T-cell (primary cell): ENCODE measurements around the gene LTC4S. TPM values are rescaled to one million over a fixed set of nuclear protein-coding genes. Genes with fewer than 3 reads are reported as not detected.

Experiments
- ATAC-seq, 4 experiments: fragments of 200-7000 bp in 3 of 4; fragments of 150-1000 bp in 1 of 4; cut with Tn5 transposase; replicated peaks in 1 of 4; 1 replicate in 3 of 4; 2 replicates in 1 of 4; pipeline ENCODE4 v1.10.0; 2021; ENCODE audit warnings: moderate library complexity in 3 of 4, mild to moderate bottlenecking in 2 of 4, moderate number of reproducible peaks in 1 of 4
- CTCF ChIA-PET, 2 donors: fragments of 300-600 bp; sonication (Branson Sonifier 250); formaldehyde crosslinking; loops; one replicate each; lab custom pipeline; 2022; ENCODE audit warnings: antibody characterized with exemption in 2 of 2; lab: Charles Lee
- POLR2A ChIA-PET, 2 donors: fragments of 300-600 bp; sonication (Branson Sonifier 250); formaldehyde crosslinking; loops; one replicate each; lab custom pipeline; 2022; ENCODE audit warnings: antibody characterized with exemption in 2 of 2; lab: Charles Lee
- DNase-seq, 35 experiments: peaks; one replicate each; pipeline versions ENCODE4 v3.0.0 to v3.0.0-alpha.2; 2013 to 2023
- H3K27ac ChIP-seq: one replicate; pipeline ENCODE4 v1.5.1; 2013; ENCODE audit warnings: low read length
- H3K27me3 ChIP-seq, 2 experiments: replicated peaks in 1 of 2; 1 replicate in 1 of 2; 2 replicates in 1 of 2; pipeline versions ENCODE4 v1.6.1 to v1.7.0; 2013; ENCODE audit warnings: low read length in 1 of 2, mixed read lengths in 1 of 2; ENCODE audit not compliant: control insufficient read depth in 2 of 2, insufficient read depth in 2 of 2; ENCODE audit errors: extremely low read depth in 1 of 2
- H3K36me3 ChIP-seq, 2 donors: 1 replicate in 1 of 2; 2 replicates in 1 of 2; pipeline versions ENCODE4 v1.6.1 to v1.7.0; 2013; ENCODE audit warnings: low read length in 1 of 2; ENCODE audit not compliant: control insufficient read depth in 2 of 2, insufficient read depth in 1 of 2; ENCODE audit errors: extremely low read depth in 1 of 2
- H3K4me1 ChIP-seq, 2 experiments: 1 replicate in 1 of 2; 2 replicates in 1 of 2; pipeline versions ENCODE4 v1.6.1 to v1.7.0; 2013; ENCODE audit warnings: low read length in 2 of 2, mixed read lengths in 1 of 2; ENCODE audit not compliant: insufficient read depth in 2 of 2, control insufficient read depth in 1 of 2; ENCODE audit errors: extremely low read depth in 1 of 2
- H3K4me3 ChIP-seq, 2 donors: 1 replicate in 1 of 2; 2 replicates in 1 of 2; pipeline versions ENCODE4 v1.5.1 to v1.7.0; 2013; ENCODE audit warnings: mild to moderate bottlenecking in 2 of 2, low read length in 1 of 2, moderate library complexity in 1 of 2; ENCODE audit not compliant: control insufficient read depth in 1 of 2; ENCODE audit errors: extremely low read depth in 1 of 2
- H3K9me3 ChIP-seq: 2 replicates; pipeline ENCODE4 v1.7.0; 2013
- H3K27ac Mint-ChIP-seq, 2 donors: one replicate each; pipeline ENCODE4 v1.8.0; 2020 to 2021; ENCODE audit warnings: mild to moderate bottlenecking in 2 of 2, mixed read lengths in 2 of 2
- H3K27me3 Mint-ChIP-seq, 2 donors: one replicate each; pipeline ENCODE4 v1.8.0; 2021 to 2022; ENCODE audit warnings: mixed read lengths in 2 of 2
- H3K36me3 Mint-ChIP-seq: one replicate; pipeline ENCODE4 v1.8.0; 2021; ENCODE audit warnings: mixed read lengths
- H3K4me1 Mint-ChIP-seq, 3 donors: one replicate each; pipeline ENCODE4 v1.8.0; 2020 to 2022; ENCODE audit warnings: mixed read lengths in 3 of 3, mild to moderate bottlenecking in 1 of 3
- H3K4me3 Mint-ChIP-seq, 3 donors: one replicate each; pipeline ENCODE4 v1.8.0; 2020 to 2022; ENCODE audit warnings: mild to moderate bottlenecking in 3 of 3, mixed read lengths in 3 of 3, moderate library complexity in 3 of 3
- H3K9me3 Mint-ChIP-seq, 3 donors: one replicate each; pipeline ENCODE4 v1.8.0; 2020 to 2022; ENCODE audit warnings: mixed read lengths in 3 of 3
- WGBS: methylation state at CpG from one replicate; pipeline ENCODE4 v1.1.5; 2013; ENCODE audit warnings: missing lambda C conversion rate; ENCODE audit not compliant: insufficient coverage; 5-methylcytosine and 5-hydroxymethylcytosine counted together
- total RNA-seq, 35 experiments: library from RNA in 6 of 35; stranded (reverse) in 6 of 35; fragments of 120-200 nt in 1 of 35; gene quantifications; one replicate each; pipeline versions ENCODE4 v1.2.1 to v1.2.4 and lab custom pipeline; 2013 to 2026

Gene LTC4S
- total RNA-seq, 5 donors from 2014 or later (not counting 1 experiment from before 2014, with no cell fraction given): 3.6 to 12.6 (median 8.1) TPM

- WGBS: 94% methylated on average over 2 of the region's 3 CpGs
- peaks cover 68% of the 10 kb centered on the region for H3K36me3 Mint-ChIP-seq
- H3K9me3 ChIP-seq: no peaks in the 10 kb centered on the region
- no peak overlapping the region for H3K4me3 Mint-ChIP-seq
- no peak overlapping the region for H3K4me3 ChIP-seq
- no peaks in the 10 kb centered on the region for H3K9me3 Mint-ChIP-seq
- DNase-seq: no peak
- peak overlapping the region; percentile 20 for H3K27ac ChIP-seq
- H3K27me3 Mint-ChIP-seq: no peaks in the 10 kb centered on the region
- H3K27me3 ChIP-seq: no peaks in the 10 kb centered on the region
- peaks cover 15 to 28% (median 24%) of the 10 kb centered on the region in 3 donors for H3K4me1 Mint-ChIP-seq
- peaks cover 16 to 88% of the 10 kb centered on the region in 2 donors for H3K36me3 ChIP-seq
- H3K4me1 ChIP-seq: peaks cover 0 to 6% of the 10 kb centered on the region in 2 experiments
- POLR2A ChIA-PET: no interaction called here
- CTCF ChIA-PET: no interaction called here
- no peak for ATAC-seq
- H3K27ac Mint-ChIP-seq: peak overlapping the region; percentile 66 to 80
Observed at GRCh38 chr5:179828756-179829421, 35.1 kb downstream of the LTC4S start.

DNA sequence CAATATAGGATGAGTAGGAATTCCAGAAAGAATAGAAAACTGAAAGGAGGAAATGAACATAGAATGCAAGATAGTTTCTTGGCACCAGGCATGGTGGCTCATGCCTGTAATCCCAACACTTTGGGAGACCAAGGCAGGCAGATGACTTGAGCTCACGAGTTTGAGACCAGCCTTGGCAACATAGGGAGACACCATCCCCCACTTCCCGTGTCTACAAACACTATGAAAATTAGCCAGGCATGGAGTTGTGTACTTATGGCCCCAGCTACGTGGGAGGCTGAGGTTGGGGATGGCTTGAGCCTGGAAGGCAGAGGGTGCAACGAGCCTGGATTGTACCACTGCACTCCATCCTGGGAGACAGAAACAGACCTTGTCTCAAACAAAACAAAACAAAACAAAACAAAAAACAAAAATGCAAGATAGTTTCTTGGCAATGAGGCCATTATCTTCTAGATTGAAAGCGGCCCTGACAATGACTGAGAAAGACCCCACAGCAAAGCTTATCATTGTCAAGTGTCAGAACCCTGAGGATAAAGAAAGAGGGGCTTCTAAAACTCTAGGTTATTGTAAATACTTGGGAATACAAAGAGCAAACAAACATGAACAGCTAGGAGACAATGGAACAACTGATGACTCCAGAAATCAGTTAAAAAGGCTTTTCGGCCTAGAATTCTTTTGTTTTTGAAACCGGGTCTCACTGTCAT, 36.1 kb downstream of the LTC4S start:
- Mint-ChIP-seq H3K9me3 (no peaks in the 10 kb centered on the region), H3K36me3 (peaks cover 64% of the 10 kb centered on the region), H3K27me3 (no peaks in the 10 kb centered on the region), H3K27ac (peak overlapping the region in 1 of 2 donors; percentile 80), H3K4me3 (no peak overlapping the region), H3K4me1 (peaks cover 6 to 21% (median 17%) of the 10 kb centered on the region in 3 donors)
- POLR2A ChIA-PET: interaction anchor here in 1 of 2 donors (0.5 to 0.6 kb wide), 2 partner anchors 17 to 234 kb away, joined by 3 to 4 read pairs; no protein-coding TSS in a partner anchor
- H3K27ac ChIP-seq: no peak overlapping the region
- no peaks in the 10 kb centered on the region for H3K9me3 ChIP-seq
- H3K27me3 ChIP-seq: no peaks in the 10 kb centered on the region
- no peak overlapping the region for H3K4me3 ChIP-seq
- CTCF ChIA-PET: interaction anchor here in 1 of 2 donors (0.6 to 1.0 kb wide), 3 partner anchors 8 to 82 kb away, joined by 3 to 5 read pairs (median 4); no protein-coding TSS in a partner anchor
- DNase-seq (no peak), ATAC-seq (no peak)
- peaks cover 16 to 80% of the 10 kb centered on the region in 2 donors for H3K36me3 ChIP-seq
- WGBS: 100% methylated on average over 2 of the region's 7 CpGs
- no peaks in the 10 kb centered on the region for H3K4me1 ChIP-seq

DNA sequence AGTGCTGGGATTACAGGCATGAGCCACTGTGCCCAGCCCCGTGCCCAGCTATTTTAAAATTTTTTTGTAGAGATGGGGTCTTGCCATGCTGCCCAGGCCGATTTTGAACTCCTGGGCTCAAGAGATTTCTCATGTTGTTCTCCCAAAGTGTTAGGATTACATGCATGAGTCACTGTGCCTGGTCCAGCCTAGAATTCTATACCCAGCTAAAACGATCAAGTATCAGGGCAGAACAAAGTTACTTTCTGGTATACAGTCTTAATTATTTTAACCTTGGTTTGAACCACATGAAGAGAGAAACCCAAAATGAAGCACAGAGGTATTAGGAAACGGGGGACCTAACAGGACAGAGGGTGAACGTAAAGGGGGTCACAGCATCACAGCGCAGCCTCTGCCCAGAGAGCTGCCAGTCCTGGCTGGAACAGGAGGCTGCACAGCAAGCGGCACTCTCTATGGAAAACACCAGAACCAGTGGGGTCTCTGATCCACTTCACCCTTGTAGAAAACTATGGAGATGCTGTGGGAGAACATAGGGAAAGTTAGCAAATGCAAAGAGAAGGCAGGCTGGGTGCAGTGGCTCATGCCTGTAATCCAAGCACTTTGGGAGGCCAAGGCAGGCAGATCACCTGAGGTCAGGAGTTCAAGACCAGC, 37.2 kb downstream of the LTC4S start:
- Histone ChIP-seq H3K36me3 (peaks cover 16 to 69% of the 10 kb centered on the region in 2 donors), H3K4me1 (peaks cover 0 to under 1% of the 10 kb centered on the region in 2 experiments), H3K27ac (no peak overlapping the region), H3K27me3 (no peaks in the 10 kb centered on the region), H3K9me3 (no peaks in the 10 kb centered on the region), H3K4me3 (no peak overlapping the region)
- Mint-ChIP-seq H3K4me3 (no peak overlapping the region), H3K9me3 (no peaks in the 10 kb centered on the region), H3K4me1 (peaks cover 7 to 21% (median 19%) of the 10 kb centered on the region in 3 donors), H3K27ac (peak overlapping the region; percentile 22 to 39), H3K27me3 (no peaks in the 10 kb centered on the region), H3K36me3 (peaks cover 63% of the 10 kb centered on the region)
- WGBS: 100% methylated on average over 5 of the region's 7 CpGs
- DNase-seq (no peak), ATAC-seq (no peak)
- ChIA-PET POLR2A (interaction anchor here (0.5 to 0.6 kb wide), 3 partner anchors 9 to 233 kb away, joined by 3 to 5 read pairs (median 3); no protein-coding TSS in a partner anchor), CTCF (interaction anchor here in 1 of 2 donors (1.0 kb wide), 1 partner anchor 9 kb away, joined by 4 read pairs; no protein-coding TSS in a partner anchor)

- Mint-ChIP-seq H3K36me3 (peaks cover 71% of the 10 kb centered on the region), H3K27ac (no peak overlapping the region), H3K4me1 (peaks cover 16 to 29% (median 27%) of the 10 kb centered on the region in 3 donors), H3K27me3 (no peaks in the 10 kb centered on the region), H3K9me3 (no peaks in the 10 kb centered on the region), H3K4me3 (no peak overlapping the region)
- ATAC-seq (no peak), DNase-seq (no peak)
- no peak overlapping the region for H3K27ac ChIP-seq
- no peak overlapping the region for H3K4me3 ChIP-seq
- H3K9me3 ChIP-seq: no peaks in the 10 kb centered on the region
- H3K4me1 ChIP-seq: peaks cover 0 to 13% of the 10 kb centered on the region in 2 experiments
- CTCF ChIA-PET: interaction anchor here in 1 of 2 donors (0.6 kb wide), 1 partner anchor 21 kb away, joined by 4 read pairs; no protein-coding TSS in a partner anchor
- 98% methylated on average over 20 of the region's 20 CpGs for WGBS
- no peaks in the 10 kb centered on the region for H3K27me3 ChIP-seq
- H3K36me3 ChIP-seq: peaks cover 21 to 67% of the 10 kb centered on the region in 2 donors
- POLR2A ChIA-PET: interaction anchor here (0.6 to 1.0 kb wide), 2 partner anchors 10 to 243 kb away, joined by 3 read pairs; no protein-coding TSS in a partner anchor
Observed at GRCh38 chr5:179832039-179832745, 38.4 kb downstream of the LTC4S start.

DNA sequence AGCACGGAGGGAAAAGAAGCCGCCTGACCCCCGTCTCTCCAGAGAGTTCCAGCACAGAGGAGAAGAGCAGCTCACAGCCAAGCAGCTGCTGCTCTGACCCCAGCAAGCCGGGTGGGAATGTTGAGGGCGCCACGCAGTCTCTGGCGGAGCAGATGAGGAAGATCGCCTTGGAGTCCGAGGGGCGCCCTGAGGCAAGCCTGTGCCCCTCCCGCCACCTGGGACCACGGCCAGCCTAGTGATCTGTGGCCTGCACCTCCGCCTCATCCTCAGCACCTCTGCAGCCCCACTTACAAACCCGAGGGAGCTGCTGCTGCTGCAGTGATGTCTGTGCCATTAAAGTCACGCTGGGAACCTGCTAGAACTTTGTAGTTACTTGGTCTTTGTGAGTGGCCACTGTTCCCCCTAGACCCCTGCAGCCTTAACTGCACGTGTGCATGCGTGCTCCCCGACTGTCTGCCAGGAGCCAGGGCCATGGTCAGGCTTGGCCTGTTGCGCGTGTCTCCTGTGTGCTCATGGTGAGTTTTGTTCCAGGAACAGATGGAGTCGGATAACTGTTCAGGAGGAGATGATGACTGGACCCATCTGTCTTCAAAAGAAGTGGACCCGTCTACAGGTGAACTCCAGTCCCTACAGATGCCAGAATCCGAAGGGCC, 39.4 kb downstream of the LTC4S start:
- peak overlapping the region; percentile 43 to 48 for H3K27ac Mint-ChIP-seq
- no peaks in the 10 kb centered on the region for H3K9me3 Mint-ChIP-seq
- ATAC-seq (no peak), DNase-seq (no peak)
- no peaks in the 10 kb centered on the region for H3K9me3 ChIP-seq
- 97% methylated on average over 20 of the region's 23 CpGs for WGBS
- H3K4me3 Mint-ChIP-seq: no peak overlapping the region
- no peaks in the 10 kb centered on the region for H3K27me3 ChIP-seq
- peaks cover 0 to 21% of the 10 kb centered on the region in 2 experiments for H3K4me1 ChIP-seq
- H3K4me1 Mint-ChIP-seq: peaks cover 17 to 29% (median 28%) of the 10 kb centered on the region in 3 donors
- ChIA-PET CTCF (interaction anchor here in 1 of 2 donors (0.5 kb wide), 1 partner anchor 21 kb away, joined by 3 read pairs; no protein-coding TSS in a partner anchor), POLR2A (interaction anchor here in 1 of 2 donors (0.6 kb wide), 1 partner anchor 244 kb away, joined by 3 read pairs; no protein-coding TSS in a partner anchor)
- peaks cover 64% of the 10 kb centered on the region for H3K36me3 Mint-ChIP-seq
- H3K4me3 ChIP-seq: no peak overlapping the region
- H3K27ac ChIP-seq: no peak overlapping the region
- H3K27me3 Mint-ChIP-seq: no peaks in the 10 kb centered on the region
- peaks cover 21 to 68% of the 10 kb centered on the region in 2 donors for H3K36me3 ChIP-seq
